Measurements from ENCODE around the gene MAMDC4. TPM values are rescaled to one million over a fixed set of nuclear protein-coding genes. Genes with fewer than 3 reads are reported as not detected.

MAMDC4 gene
- total and polyA plus RNA-seq, 2 of the 13 experiments (the other 11 are each of a cell fraction or from before 2014, with no cell fraction given): 6.0 to 6.8 TPM

DNA sequence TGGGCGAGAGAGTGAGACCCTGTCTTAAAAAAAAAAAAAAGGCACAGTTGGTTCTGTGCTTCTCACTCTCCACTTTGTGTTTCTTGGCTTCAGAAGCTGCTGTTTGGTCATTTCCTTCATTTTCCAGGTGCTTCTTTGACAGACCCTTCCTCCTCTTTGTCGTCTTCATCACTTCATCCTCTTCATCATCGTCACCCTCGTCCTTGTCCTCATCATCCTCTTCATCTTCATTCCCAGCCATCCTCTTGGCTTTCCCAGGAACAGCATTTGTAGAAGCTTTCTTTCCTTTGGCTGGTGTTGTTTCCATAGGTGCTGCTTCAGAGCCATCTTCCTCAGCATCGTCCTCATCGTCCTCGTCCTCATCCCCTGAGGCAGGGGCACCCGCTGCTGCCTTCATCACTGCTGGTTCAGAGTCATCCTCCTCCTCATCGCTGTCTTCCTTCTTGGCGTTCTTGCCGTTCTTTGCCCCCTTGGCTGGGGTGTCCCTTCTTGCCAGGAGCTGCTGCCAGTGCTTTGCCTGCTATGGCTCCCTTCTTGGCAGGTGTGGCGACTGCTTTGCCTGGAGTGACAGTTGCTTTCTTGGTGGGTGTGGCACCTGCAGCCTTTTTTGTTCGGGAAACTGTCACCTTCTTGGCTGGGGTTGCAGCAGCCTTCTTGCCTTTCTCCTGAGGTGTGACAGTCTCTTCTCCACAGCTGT lies 37.3 kb upstream of the MAMDC4 start:
- DNase-seq (ENCODE audit: low spot score) (no peak), FAIRE-seq (no peak), ATAC-seq (no peak)
- peak; percentile 19; the same call in 1 of the 2 replicates for TF ChIP-seq POLR2G (IDR thresholded peaks at IDR 0.05; ENCODE audit: low read depth, low read length)
- TF ChIP-seq ZNF782 (CRISPR knock-in tag; IDR thresholded peaks at IDR 0.05; ENCODE audit: borderline replicate concordance): no peak
- TF ChIP-seq, protein P1, sequence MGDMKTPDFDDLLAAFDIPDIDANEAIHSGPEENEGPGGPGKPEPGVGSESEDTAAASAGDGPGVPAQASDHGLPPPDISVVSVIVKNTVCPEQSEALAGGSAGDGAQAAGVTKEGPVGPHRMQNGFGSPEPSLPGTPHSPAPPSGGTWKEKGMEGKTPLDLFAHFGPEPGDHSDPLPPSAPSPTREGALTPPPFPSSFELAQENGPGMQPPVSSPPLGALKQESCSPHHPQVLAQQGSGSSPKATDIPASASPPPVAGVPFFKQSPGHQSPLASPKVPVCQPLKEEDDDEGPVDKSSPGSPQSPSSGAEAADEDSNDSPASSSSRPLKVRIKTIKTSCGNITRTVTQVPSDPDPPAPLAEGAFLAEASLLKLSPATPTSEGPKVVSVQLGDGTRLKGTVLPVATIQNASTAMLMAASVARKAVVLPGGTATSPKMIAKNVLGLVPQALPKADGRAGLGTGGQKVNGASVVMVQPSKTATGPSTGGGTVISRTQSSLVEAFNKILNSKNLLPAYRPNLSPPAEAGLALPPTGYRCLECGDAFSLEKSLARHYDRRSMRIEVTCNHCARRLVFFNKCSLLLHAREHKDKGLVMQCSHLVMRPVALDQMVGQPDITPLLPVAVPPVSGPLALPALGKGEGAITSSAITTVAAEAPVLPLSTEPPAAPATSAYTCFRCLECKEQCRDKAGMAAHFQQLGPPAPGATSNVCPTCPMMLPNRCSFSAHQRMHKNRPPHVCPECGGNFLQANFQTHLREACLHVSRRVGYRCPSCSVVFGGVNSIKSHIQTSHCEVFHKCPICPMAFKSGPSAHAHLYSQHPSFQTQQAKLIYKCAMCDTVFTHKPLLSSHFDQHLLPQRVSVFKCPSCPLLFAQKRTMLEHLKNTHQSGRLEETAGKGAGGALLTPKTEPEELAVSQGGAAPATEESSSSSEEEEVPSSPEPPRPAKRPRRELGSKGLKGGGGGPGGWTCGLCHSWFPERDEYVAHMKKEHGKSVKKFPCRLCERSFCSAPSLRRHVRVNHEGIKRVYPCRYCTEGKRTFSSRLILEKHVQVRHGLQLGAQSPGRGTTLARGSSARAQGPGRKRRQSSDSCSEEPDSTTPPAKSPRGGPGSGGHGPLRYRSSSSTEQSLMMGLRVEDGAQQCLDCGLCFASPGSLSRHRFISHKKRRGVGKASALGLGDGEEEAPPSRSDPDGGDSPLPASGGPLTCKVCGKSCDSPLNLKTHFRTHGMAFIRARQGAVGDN (CRISPR knock-in tag; IDR thresholded peaks at IDR 0.05): peak; percentile 18; the same call in 1 of the 2 replicates
- TF ChIP-seq AGO2 (optimal IDR thresholded peaks at IDR 0.05; ENCODE audit: low read depth, low read length): peak; percentile 21
- Histone ChIP-seq H3K4me2 (ENCODE audit: low read depth, low read length) (no peak overlapping the region), H3K79me2 (ENCODE audit: insufficient read depth, low read length) (peaks cover 48% of the 10 kb centered on the region), H3K27ac (ENCODE audit: extremely low read length, insufficient read depth, low read length) (no peak overlapping the region), H3K9me3 (ENCODE audit: low read length) (no peaks in the 10 kb centered on the region), H3K36me3 (replicated peaks in 1 of 2; ENCODE audit: control insufficient read depth in 1 of 2, insufficient read depth in 2 of 2, low read length in 2 of 2) (peaks cover 2 to 28% of the 10 kb centered on the region in 2 experiments; a peak in 4 of 5 replicates), H3K4me3 (replicated peaks in 1 of 3; ENCODE audit: insufficient read depth in 1 of 3, low read depth in 2 of 3, low read length in 3 of 3) (no peak overlapping the region), H3K27me3 (ENCODE audit: control insufficient read depth in 1 of 2, insufficient read depth in 2 of 2, low read length in 2 of 2) (no peaks in the 10 kb centered on the region), H3K9ac (ENCODE audit: insufficient read depth, low read depth, low read length) (no peak overlapping the region), H4K20me1 (ENCODE audit: insufficient read depth, low read length) (no peaks in the 10 kb centered on the region; the same call in 1 of the 2 replicates), H3K4me1 (ENCODE audit: insufficient read depth, low read length) (peaks cover 40% of the 10 kb centered on the region), H2AFZ (ENCODE audit: low read length) (no peak overlapping the region)
- intact Hi-C loops (cut with micrococcal nuclease; ENCODE audit: unreplicated experiment): no loop called here
- BruUV-seq (replicated peaks): no TSS peak
- in situ Hi-C loops (cut with HindIII; ENCODE audit: extremely low pct_ligation_motif_present, low pct_unique_long_range_greater_than_20kb): no loop called here
- 95% methylated on average over 13 of the region's 13 CpGs for WGBS (ENCODE audit: low lambda C conversion rate)
- ChIA-PET CTCF (ENCODE audit: low intra/inter-chr PET ratio, low total read pairs) (no interaction called here), POLR2A (interaction anchor here (1.0 kb wide), 1 partner anchor 15 kb away, joined by 4 read pairs; no protein-coding TSS in a partner anchor)
